SU-DHL-6 (cell line): ENCODE results near the gene CDK6.

Source experiments
- H2AFZ ChIP-seq: fragments of 200-600 bp; sonication (generic); 2 replicates; pipeline ENCODE4 v1.6.1; 2014; ENCODE audit warnings: low read depth, mild to moderate bottlenecking, moderate library complexity, mixed read lengths, antibody characterized with exemption, low read length; ENCODE audit not compliant: severe bottlenecking
- H3F3A ChIP-seq: fragments of 200-600 bp; shearing (Covaris generic); 2 replicates; pipeline ENCODE4 v1.6.0; 2016; ENCODE audit warnings: antibody characterized with exemption, mild to moderate bottlenecking; ENCODE audit not compliant: insufficient read depth
- H3K27ac ChIP-seq: fragments of 200-600 bp; sonication (generic); 2 replicates; pipeline ENCODE4 v1.5.1; 2016; ENCODE audit warnings: low read depth, mild to moderate bottlenecking, low read length, moderate library complexity, mixed read lengths
- H3K27me3 ChIP-seq: fragments of 200-600 bp; sonication (generic), shearing (Covaris generic); 2 replicates; pipeline ENCODE4 v1.6.0; 2014; ENCODE audit warnings: mild to moderate bottlenecking, low read length
- H3K36me3 ChIP-seq: fragments of 200-600 bp; sonication (generic); 2 replicates; pipeline ENCODE4 v1.6.1; 2014; ENCODE audit warnings: mild to moderate bottlenecking, low read length, mixed read lengths
- H3K4me2 ChIP-seq: fragments of 300-600, 200-600 bp; shearing (Covaris generic), sonication (generic); 2 replicates; pipeline ENCODE4 v1.6.0; 2014; ENCODE audit warnings: low read length, low read depth, mild to moderate bottlenecking; ENCODE audit not compliant: poor library complexity, severe bottlenecking
- H3K4me3 ChIP-seq: fragments of 200-600 bp; sonication (generic); 2 replicates; pipeline ENCODE4 v1.5.1; 2014; ENCODE audit warnings: antibody characterized with exemption, low read length, mild to moderate bottlenecking, mixed read lengths; ENCODE audit not compliant: insufficient read depth, poor library complexity, severe bottlenecking
- H3K79me2 ChIP-seq: fragments of 200-600 bp; sonication (generic); 2 replicates; pipeline ENCODE4 v1.6.1; 2014; ENCODE audit warnings: mild to moderate bottlenecking, low read length, moderate library complexity; ENCODE audit not compliant: insufficient read depth
- H3K9ac ChIP-seq: fragments of 200-600 bp; sonication (generic); 2 replicates; pipeline ENCODE4 v1.7.0; 2014; ENCODE audit warnings: mild to moderate bottlenecking, low read length
- H3K9me2 ChIP-seq: fragments of 200-600 bp; sonication (generic); replicated peaks from 2 replicates; pipeline ENCODE4 v1.6.1; 2014; ENCODE audit warnings: low read length; ENCODE audit not compliant: insufficient read depth
- H3K9me3 ChIP-seq: fragments of 200-600 bp; sonication (generic); 2 replicates; pipeline ENCODE4 v1.6.1; 2014; ENCODE audit warnings: low read length, mixed read lengths; ENCODE audit not compliant: insufficient read depth
- H4K20me1 ChIP-seq: fragments of 200-600 bp; sonication (generic); 2 replicates; pipeline ENCODE4 v1.6.1; 2014; ENCODE audit warnings: low read depth, mild to moderate bottlenecking, antibody characterized with exemption, low read length, moderate library complexity, mixed read lengths
- EZH2phosphoT487 ChIP-seq: fragments of 200-600 bp; sonication (generic), shearing (Covaris generic); conservative IDR thresholded peaks from 2 replicates; pipeline ENCODE4 v1.6.1; 2018; ENCODE audit warnings: mild to moderate bottlenecking, antibody characterized with exemption, low read length, moderate library complexity, mixed read lengths
- TF ChIP-seq, protein P1 (sequence below): fragments of 200-600 bp; sonication (generic); IDR thresholded peaks from one replicate; pipeline ENCODE4 v1.5.1; 2017; ENCODE audit warnings: antibody characterized with exemption, mild to moderate bottlenecking, low read length, moderate library complexity; ENCODE audit not compliant: insufficient read depth, poor library complexity, severe bottlenecking

CDK6 gene

DNA sequence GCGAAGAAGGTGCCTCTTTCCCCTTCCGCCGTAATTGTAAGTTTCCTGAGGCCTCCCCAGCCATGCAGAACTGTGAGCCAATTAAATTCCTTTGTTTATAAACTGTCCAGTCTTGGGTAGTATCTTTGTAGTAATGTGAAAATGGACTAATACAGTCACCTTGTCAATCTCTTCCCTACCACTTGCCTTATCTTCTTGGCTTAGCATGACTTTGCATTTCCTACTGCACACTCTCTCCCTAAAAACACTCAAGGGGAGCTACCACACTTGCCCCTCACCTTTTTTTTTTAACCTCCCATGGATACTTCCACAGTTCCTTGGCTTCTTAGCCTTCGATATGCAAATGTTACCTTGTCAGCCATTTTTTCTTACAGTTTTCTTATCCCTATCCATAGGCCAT, 7.4 kb upstream of the CDK6 start:
- Histone ChIP-seq H3K9ac (no peak overlapping the region), H3K79me2 (no peaks in the 10 kb centered on the region), H3K36me3 (no peaks in the 10 kb centered on the region), H2AFZ (no peak overlapping the region), H3K4me2 (no peak overlapping the region), H3F3A (no peaks in the 10 kb centered on the region), H3K27me3 (no peaks in the 10 kb centered on the region), H3K27ac (no peak overlapping the region), H4K20me1 (no peaks in the 10 kb centered on the region), H3K4me3 (no peak overlapping the region), H3K9me2 (no peaks in the 10 kb centered on the region), H3K9me3 (no peaks in the 10 kb centered on the region)
- TF ChIP-seq, protein P1, sequence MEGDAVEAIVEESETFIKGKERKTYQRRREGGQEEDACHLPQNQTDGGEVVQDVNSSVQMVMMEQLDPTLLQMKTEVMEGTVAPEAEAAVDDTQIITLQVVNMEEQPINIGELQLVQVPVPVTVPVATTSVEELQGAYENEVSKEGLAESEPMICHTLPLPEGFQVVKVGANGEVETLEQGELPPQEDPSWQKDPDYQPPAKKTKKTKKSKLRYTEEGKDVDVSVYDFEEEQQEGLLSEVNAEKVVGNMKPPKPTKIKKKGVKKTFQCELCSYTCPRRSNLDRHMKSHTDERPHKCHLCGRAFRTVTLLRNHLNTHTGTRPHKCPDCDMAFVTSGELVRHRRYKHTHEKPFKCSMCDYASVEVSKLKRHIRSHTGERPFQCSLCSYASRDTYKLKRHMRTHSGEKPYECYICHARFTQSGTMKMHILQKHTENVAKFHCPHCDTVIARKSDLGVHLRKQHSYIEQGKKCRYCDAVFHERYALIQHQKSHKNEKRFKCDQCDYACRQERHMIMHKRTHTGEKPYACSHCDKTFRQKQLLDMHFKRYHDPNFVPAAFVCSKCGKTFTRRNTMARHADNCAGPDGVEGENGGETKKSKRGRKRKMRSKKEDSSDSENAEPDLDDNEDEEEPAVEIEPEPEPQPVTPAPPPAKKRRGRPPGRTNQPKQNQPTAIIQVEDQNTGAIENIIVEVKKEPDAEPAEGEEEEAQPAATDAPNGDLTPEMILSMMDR = no peak
- TF ChIP-seq EZH2phosphoT487 = no peak

DNA sequence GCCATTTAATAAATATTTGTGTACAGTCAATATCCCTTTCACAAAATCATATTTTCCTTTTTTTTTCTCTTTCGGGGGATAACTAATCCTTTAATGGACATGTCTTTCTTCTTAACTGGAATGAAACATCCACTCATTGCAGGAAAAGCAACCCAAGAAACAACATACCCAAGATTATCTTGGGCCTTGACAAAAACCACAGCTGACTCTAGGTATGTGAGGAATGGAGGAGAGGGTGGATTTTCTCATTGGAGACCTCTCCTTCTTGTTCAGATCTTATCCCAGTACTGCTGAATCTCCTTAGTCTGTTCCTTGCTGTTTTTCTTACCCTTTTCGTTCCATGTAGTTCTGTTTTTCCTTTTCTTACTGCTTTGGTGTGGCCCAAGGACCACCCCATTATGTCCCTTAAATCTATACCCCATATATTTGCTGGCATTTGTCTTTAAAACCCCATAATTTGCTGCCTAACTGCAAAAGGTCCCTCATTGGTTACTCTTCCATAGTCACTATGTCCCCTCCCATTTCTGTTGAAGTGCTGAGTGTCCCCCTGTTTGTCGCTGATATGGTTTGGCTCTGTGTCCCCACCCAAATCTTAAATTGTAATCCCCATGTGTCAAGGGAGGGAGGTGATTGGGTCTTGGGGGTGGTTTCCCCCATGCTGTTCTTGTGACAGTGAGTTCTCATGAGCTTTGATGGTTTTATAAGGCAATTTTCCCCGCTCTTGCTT, 6.8 kb upstream of the CDK6 start:
- Histone ChIP-seq H3K79me2 (no peaks in the 10 kb centered on the region), H3K27me3 (no peaks in the 10 kb centered on the region)

DNA sequence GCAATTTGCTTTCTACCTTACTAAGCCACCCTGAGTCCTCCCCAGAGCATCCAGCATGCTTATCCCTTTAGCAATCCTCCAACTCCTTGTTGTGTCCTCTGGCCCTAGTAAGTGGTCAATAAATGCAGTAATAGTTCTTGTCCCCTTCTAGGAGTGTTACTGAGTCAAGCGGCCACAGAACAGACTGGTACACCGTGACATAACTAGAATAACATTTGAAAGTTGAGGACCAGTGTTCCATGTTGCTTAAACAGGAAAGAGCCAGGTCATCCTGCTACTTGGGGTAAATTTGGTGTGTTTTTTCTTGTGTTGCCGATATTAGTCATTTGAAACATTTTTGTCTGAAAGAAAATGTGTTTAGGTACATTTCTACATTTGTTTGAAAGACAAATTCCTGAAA, 4.8 kb upstream of the CDK6 start:
- H4K20me1 ChIP-seq = no peaks in the 10 kb centered on the region
- H3K27ac ChIP-seq = no peak overlapping the region
- H2AFZ ChIP-seq = no peak overlapping the region
- H3K36me3 ChIP-seq = no peaks in the 10 kb centered on the region
- H3K4me3 ChIP-seq = no peak overlapping the region
- H3K27me3 ChIP-seq = no peaks in the 10 kb centered on the region
- no peaks in the 10 kb centered on the region for H3K9me3 ChIP-seq
- H3K9me2 ChIP-seq = no peaks in the 10 kb centered on the region
- no peaks in the 10 kb centered on the region for H3K79me2 ChIP-seq
- peaks cover 8% of the 10 kb centered on the region for H3F3A ChIP-seq
- H3K9ac ChIP-seq = no peak overlapping the region
- no peak for TF ChIP-seq EZH2phosphoT487
- TF ChIP-seq, protein P1 = no peak
- no peak overlapping the region for H3K4me2 ChIP-seq

More for the DNA sequence above, 6.8 kb upstream of the CDK6 start:
- H4K20me1 ChIP-seq = no peaks in the 10 kb centered on the region
- no peaks in the 10 kb centered on the region for H3F3A ChIP-seq
- H3K36me3 ChIP-seq = no peaks in the 10 kb centered on the region
- H3K4me2 ChIP-seq = no peak overlapping the region
- no peaks in the 10 kb centered on the region for H3K9me3 ChIP-seq
- no peak overlapping the region for H3K4me3 ChIP-seq
- no peak for TF ChIP-seq EZH2phosphoT487
- TF ChIP-seq, protein P1 = no peak
- no peak overlapping the region for H2AFZ ChIP-seq
- H3K9me2 ChIP-seq = no peaks in the 10 kb centered on the region
- no peak overlapping the region for H3K27ac ChIP-seq
- no peak overlapping the region for H3K9ac ChIP-seq
